ENCODE results near the gene HELZ.

The HELZ gene

GRCh38 chr17:67024736-67025135 is 220.3 kb downstream of the HELZ start:
- no peak for DNase-seq (ENCODE audit: low spot score)

- DNase-seq (ENCODE audit: low spot score) = no peak
These were observed 222.6 kb downstream of the HELZ start for GRCh38 chr17:67022451-67022810.

- DNase-seq (ENCODE audit: low spot score) = no peak
These were observed 223.1 kb downstream of the HELZ start for GRCh38 chr17:67021743-67022450.

- no peak for DNase-seq (ENCODE audit: low spot score)
These were observed 223.8 kb downstream of the HELZ start for GRCh38 chr17:67021196-67021595.
